GM12878 (cell line): ENCODE data around the gene COQ10B. TPM values are rescaled to one million over a fixed set of nuclear protein-coding genes. Genes with fewer than 3 reads are reported as not detected.

ENCODE experiments used
- BACH1 ChIP-seq: fragments of 450-650 bp; IDR thresholded peaks from 2 replicates; pipeline ENCODE4 v1.6.1; 2017; ENCODE audit warnings: mild to moderate bottlenecking, borderline replicate concordance
- CHD4 ChIP-seq: fragments of 200-600 bp; sonication (generic); IDR thresholded peaks from 2 replicates; pipeline ENCODE4 v1.6.1; 2016; ENCODE audit warnings: mild to moderate bottlenecking
- FOXK2 ChIP-seq: fragments of 450-650 bp; IDR thresholded peaks from 2 replicates; pipeline ENCODE4 v1.6.1; 2017; ENCODE audit warnings: mild to moderate bottlenecking, moderate library complexity
- HDAC2 ChIP-seq: fragments of 200-600 bp; sonication (generic); IDR thresholded peaks from 2 replicates; pipeline ENCODE4 v1.6.1; 2017
- KDM1A ChIP-seq: fragments of 200-600 bp; sonication (generic); IDR thresholded peaks from 2 replicates; pipeline ENCODE4 v1.6.1; 2016; ENCODE audit warnings: borderline replicate concordance
- MEF2B ChIP-seq: fragments of 450-650 bp; IDR thresholded peaks from 2 replicates; pipeline ENCODE4 v1.6.1; 2018; ENCODE audit warnings: mild to moderate bottlenecking, moderate library complexity; ENCODE audit not compliant: partially characterized antibody, poor library complexity, severe bottlenecking
- MTA2 ChIP-seq: fragments of 450-650 bp; IDR thresholded peaks from 2 replicates; pipeline ENCODE4 v1.6.1; 2016; ENCODE audit warnings: low read depth, mild to moderate bottlenecking, moderate library complexity
- NFXL1 ChIP-seq: fragments of 450-650 bp; IDR thresholded peaks from 2 replicates; pipeline ENCODE4 v1.6.1; 2017; ENCODE audit warnings: antibody characterized with exemption, mild to moderate bottlenecking, borderline replicate concordance
- NR2C1 ChIP-seq: fragments of 450-650 bp; IDR thresholded peaks from 2 replicates; pipeline ENCODE4 v1.6.1; 2017; ENCODE audit warnings: antibody characterized with exemption, mild to moderate bottlenecking, moderate library complexity
- PAX5 ChIP-seq: IDR thresholded peaks from 2 replicates; pipeline ENCODE4 v1.6.1; 2011; ENCODE audit warnings: low read depth, low read length, borderline replicate concordance
- PRDM15 ChIP-seq: fragments of 450-650 bp; formaldehyde crosslinking; IDR thresholded peaks from 2 replicates; pipeline ENCODE4 v1.4.0; 2020; ENCODE audit warnings: mild to moderate bottlenecking, moderate library complexity
- RELA ChIP-seq: fragments of 450-650 bp; IDR thresholded peaks from 2 replicates; pipeline ENCODE4 v1.8.0; 2014; ENCODE audit warnings: borderline replicate concordance; ENCODE audit not compliant: partially characterized antibody
- SMARCA5 ChIP-seq: fragments of 450-650 bp; IDR thresholded peaks from 2 replicates; pipeline ENCODE4 v1.6.1; 2017; ENCODE audit warnings: mild to moderate bottlenecking
- SP1 ChIP-seq: IDR thresholded peaks from one replicate; pipeline ENCODE4 v1.6.1; 2011; ENCODE audit warnings: low read depth, low read length
- SREBF1 ChIP-seq: IDR thresholded peaks from 2 replicates; pipeline ENCODE4 v1.6.1; 2012; ENCODE audit warnings: mild to moderate bottlenecking, low read length
- SREBF2 ChIP-seq: IDR thresholded peaks from 2 replicates; pipeline ENCODE4 v1.6.1; 2012; ENCODE audit warnings: mild to moderate bottlenecking, low read length
- YY1 ChIP-seq: IDR thresholded peaks from 2 replicates; pipeline ENCODE4 v1.6.1; 2011; ENCODE audit warnings: low read depth, mild to moderate bottlenecking, low read length
- ZSCAN29 ChIP-seq: fragments of 450-650 bp; IDR thresholded peaks from 2 replicates; pipeline ENCODE4 v1.6.1; 2017; ENCODE audit warnings: mild to moderate bottlenecking, moderate library complexity
- polyA plus RNA-seq, 11 experiments: library from polyadenylated mRNA; depleted of rRNA in 4 of 11; unstranded in 6 of 11; stranded (reverse) in 5 of 11; fragments of >200 nt; fragmentation: Nextera tagmentation in 4 of 11; fragmentation: Illumina TruSeq in 1 of 11; extraction: Ambion mirVana in 4 of 11; extraction: Trizol in 1 of 11; gene quantifications; 1 replicate in 1 of 11; 2 replicates in 10 of 11; pipeline versions ENCODE4 v1.2.1 to v1.2.3, GENCODE V29; 2011 to 2016; ENCODE audit warnings: inconsistent platforms in 2 of 11, missing spikeins in 2 of 11, low read depth in 1 of 11
- total RNA-seq, 4 experiments: library from RNA; depleted of rRNA in 3 of 4; stranded (reverse); fragments of >200 nt in 3 of 4; fragmentation: Illumina TruSeq in 1 of 4; extraction: Trizol in 1 of 4; gene quantifications; 2 replicates each; pipeline versions ENCODE4 v1.2.1 to v1.2.3, GENCODE V29; 2013 to 2021
- TF ChIP-seq, protein P1 (sequence below): fragments of 450-650 bp; IDR thresholded peaks from 2 replicates; pipeline ENCODE4 v1.6.1; 2017; ENCODE audit warnings: mild to moderate bottlenecking, low read depth, inconsistent platforms; ENCODE audit not compliant: poor library complexity, severe bottlenecking
- TF ChIP-seq, protein P2 (sequence below): fragments of 450-650 bp; IDR thresholded peaks from 2 replicates; pipeline ENCODE4 v1.6.1; 2018; ENCODE audit warnings: borderline replicate concordance, mild to moderate bottlenecking; ENCODE audit not compliant: partially characterized antibody
- TF ChIP-seq, protein P3 (sequence below): fragments of 450-650 bp; IDR thresholded peaks from 2 replicates; pipeline ENCODE4 v1.6.1; 2017; ENCODE audit warnings: low read depth, mild to moderate bottlenecking, moderate library complexity

The COQ10B gene
- total and polyA plus RNA-seq, 10 of the 15 experiments (the other 5 are each of a cell fraction or from before 2014, with no cell fraction given): 3.6 to 23.2 (median 13.2) TPM

DNA sequence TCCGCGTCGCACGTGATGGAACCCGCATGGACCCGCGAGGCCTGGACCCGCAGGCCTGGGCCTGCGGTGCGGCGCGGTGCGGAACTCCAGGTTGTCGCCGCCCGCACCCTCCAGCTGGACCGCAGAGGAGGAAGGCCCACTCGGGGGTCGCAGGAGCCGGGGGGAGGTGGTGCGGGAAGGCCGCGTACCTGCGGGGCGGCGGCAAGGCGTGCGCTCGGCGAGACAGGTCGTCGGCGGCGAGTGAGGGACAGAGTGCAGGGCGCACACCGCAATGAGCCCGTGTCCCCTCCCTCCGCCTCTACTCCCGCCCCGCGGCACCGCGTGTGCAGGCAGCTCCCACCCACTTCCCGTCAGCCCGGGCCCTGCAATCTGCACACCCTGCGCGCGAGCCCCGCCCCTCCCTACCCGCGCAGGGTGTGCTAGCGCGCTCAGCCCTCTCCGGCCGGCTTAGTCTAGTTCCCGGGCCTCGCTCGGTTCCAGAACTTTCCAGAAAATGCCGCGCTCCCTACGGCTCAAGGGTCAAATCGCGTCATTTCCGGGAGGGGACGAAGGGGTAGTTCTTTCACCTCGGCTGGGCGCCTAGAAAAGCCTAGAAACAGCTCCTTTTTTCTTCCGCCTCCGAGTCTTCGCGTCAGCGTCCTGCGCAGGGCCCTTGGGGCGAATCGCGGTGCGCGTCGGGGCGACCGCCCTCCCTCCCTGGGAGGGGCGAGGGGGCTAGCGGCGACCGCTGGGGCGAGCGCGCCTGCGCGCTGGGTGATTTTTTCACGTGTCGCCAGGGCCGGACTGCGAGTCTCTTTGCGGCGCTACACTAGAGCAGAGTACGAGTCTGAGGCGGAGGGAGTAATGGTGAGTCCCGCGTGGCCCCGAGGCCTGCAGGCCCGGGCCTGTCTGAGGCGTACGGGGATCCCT, 46.5 kb downstream of the COQ10B start, which contains the start of the genes HSPD1 and HSPE1 (continued):
- TF ChIP-seq FOXK2 (peak; percentile 60), BACH1 (peak; percentile 90), MEF2B (peak; percentile 67), PRDM15 (no peak), CHD4 (no peak), NFXL1 (no peak), RELA (peak; percentile 84), YY1 (peak; percentile 90; the same call in 1 of the 2 replicates), ZSCAN29 (0 out of 2 replicates have a peak, but pooled peaks have one; percentile 78), MTA2 (peak; percentile 76), SREBF2 (no peak), SMARCA5 (peak; percentile 53), NR2C1 (peak; percentile 96), KDM1A (no peak), PAX5 (peak; percentile 79; the same call in 1 of the 2 replicates), HDAC2 (no peak), SREBF1 (peak; percentile 19; the same call in 1 of the 2 replicates), SP1 (peak; percentile 91)
- TF ChIP-seq, protein P1, sequence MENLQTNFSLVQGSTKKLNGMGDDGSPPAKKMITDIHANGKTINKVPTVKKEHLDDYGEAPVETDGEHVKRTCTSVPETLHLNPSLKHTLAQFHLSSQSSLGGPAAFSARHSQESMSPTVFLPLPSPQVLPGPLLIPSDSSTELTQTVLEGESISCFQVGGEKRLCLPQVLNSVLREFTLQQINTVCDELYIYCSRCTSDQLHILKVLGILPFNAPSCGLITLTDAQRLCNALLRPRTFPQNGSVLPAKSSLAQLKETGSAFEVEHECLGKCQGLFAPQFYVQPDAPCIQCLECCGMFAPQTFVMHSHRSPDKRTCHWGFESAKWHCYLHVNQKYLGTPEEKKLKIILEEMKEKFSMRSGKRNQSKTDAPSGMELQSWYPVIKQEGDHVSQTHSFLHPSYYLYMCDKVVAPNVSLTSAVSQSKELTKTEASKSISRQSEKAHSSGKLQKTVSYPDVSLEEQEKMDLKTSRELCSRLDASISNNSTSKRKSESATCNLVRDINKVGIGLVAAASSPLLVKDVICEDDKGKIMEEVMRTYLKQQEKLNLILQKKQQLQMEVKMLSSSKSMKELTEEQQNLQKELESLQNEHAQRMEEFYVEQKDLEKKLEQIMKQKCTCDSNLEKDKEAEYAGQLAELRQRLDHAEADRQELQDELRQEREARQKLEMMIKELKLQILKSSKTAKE: peak; percentile 97
- TF ChIP-seq, protein P2, sequence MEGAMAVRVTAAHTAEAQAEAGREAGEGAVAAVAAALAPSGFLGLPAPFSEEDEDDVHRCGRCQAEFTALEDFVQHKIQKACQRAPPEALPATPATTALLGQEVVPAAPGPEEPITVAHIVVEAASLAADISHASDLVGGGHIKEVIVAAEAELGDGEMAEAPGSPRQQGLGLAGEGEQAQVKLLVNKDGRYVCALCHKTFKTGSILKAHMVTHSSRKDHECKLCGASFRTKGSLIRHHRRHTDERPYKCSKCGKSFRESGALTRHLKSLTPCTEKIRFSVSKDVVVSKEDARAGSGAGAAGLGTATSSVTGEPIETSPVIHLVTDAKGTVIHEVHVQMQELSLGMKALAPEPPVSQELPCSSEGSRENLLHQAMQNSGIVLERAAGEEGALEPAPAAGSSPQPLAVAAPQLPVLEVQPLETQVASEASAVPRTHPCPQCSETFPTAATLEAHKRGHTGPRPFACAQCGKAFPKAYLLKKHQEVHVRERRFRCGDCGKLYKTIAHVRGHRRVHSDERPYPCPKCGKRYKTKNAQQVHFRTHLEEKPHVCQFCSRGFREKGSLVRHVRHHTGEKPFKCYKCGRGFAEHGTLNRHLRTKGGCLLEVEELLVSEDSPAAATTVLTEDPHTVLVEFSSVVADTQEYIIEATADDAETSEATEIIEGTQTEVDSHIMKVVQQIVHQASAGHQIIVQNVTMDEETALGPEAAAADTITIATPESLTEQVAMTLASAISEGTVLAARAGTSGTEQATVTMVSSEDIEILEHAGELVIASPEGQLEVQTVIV: peak; percentile 90
- TF ChIP-seq, protein P3, sequence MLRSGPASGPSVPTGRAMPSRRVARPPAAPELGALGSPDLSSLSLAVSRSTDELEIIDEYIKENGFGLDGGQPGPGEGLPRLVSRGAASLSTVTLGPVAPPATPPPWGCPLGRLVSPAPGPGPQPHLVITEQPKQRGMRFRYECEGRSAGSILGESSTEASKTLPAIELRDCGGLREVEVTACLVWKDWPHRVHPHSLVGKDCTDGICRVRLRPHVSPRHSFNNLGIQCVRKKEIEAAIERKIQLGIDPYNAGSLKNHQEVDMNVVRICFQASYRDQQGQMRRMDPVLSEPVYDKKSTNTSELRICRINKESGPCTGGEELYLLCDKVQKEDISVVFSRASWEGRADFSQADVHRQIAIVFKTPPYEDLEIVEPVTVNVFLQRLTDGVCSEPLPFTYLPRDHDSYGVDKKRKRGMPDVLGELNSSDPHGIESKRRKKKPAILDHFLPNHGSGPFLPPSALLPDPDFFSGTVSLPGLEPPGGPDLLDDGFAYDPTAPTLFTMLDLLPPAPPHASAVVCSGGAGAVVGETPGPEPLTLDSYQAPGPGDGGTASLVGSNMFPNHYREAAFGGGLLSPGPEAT: peak; percentile 89
